GM23338 (cell line): ENCODE measurements around the gene DOLPP1. TPM values are rescaled to one million over a fixed set of nuclear protein-coding genes. Genes with fewer than 3 reads are reported as not detected.

ENCODE experiments used
- ATAC-seq: fragments of 200-7000 bp; cut with Tn5 transposase; 3 replicates; pipeline ENCODE4 v1.9.1; 2020
- DNase-seq: peaks from one replicate; pipeline ENCODE4 v3.0.0-alpha.2; 2015; ENCODE audit warnings: low spot score
- H2AFZ ChIP-seq: fragments of 200-600 bp; sonication (generic); 2 replicates; pipeline ENCODE4 v1.8.0; 2016; ENCODE audit warnings: antibody characterized with exemption, mild to moderate bottlenecking, moderate library complexity
- H3F3A ChIP-seq: fragments of 200-600 bp; sonication (generic); replicated peaks from 2 replicates; pipeline ENCODE4 v1.8.0; 2017; ENCODE audit warnings: antibody characterized with exemption, mixed run types, low read depth
- H3K27ac ChIP-seq: fragments of 200-600 bp; sonication (generic); 2 replicates; pipeline ENCODE4 v1.6.1; 2016; ENCODE audit warnings: low read depth
- H3K27me3 ChIP-seq: fragments of 200-600 bp; sonication (generic); 2 replicates; pipeline ENCODE4 v1.8.0; 2016; ENCODE audit warnings: mild to moderate bottlenecking, mixed run types, moderate library complexity; ENCODE audit not compliant: insufficient read depth
- H3K36me3 ChIP-seq: fragments of 200-600 bp; sonication (generic); 2 replicates; pipeline ENCODE4 v1.8.0; 2016; ENCODE audit warnings: mild to moderate bottlenecking; ENCODE audit not compliant: insufficient read depth
- H3K4me1 ChIP-seq: fragments of 200-600 bp; sonication (generic); 2 replicates; pipeline ENCODE4 v1.8.0; 2016; ENCODE audit warnings: mild to moderate bottlenecking, moderate library complexity; ENCODE audit not compliant: insufficient read depth
- H3K4me2 ChIP-seq: fragments of 200-600 bp; sonication (generic); 2 replicates; pipeline ENCODE4 v1.7.1; 2017; ENCODE audit warnings: mixed run types
- H3K4me3 ChIP-seq: fragments of 200-600 bp; sonication (generic); 2 replicates; pipeline ENCODE4 v1.6.1; 2016; ENCODE audit warnings: mixed run types
- H3K79me2 ChIP-seq: fragments of 200-600 bp; sonication (generic); replicated peaks from 2 replicates; pipeline ENCODE4 v1.8.0; 2017; ENCODE audit warnings: mild to moderate bottlenecking; ENCODE audit not compliant: insufficient read depth
- H3K9me2 ChIP-seq: fragments of 200-600 bp; sonication (generic); 2 replicates; pipeline ENCODE4 v1.8.0; 2017; ENCODE audit not compliant: insufficient read depth
- H4K20me1 ChIP-seq: fragments of 200-600 bp; sonication (generic); replicated peaks from 2 replicates; pipeline ENCODE4 v1.8.0; 2017; ENCODE audit warnings: mild to moderate bottlenecking; ENCODE audit not compliant: insufficient read depth
- H3K27ac Mint-ChIP-seq: 2 replicates; pipeline ENCODE4 v1.8.0; 2020; ENCODE audit warnings: inconsistent platforms, mild to moderate bottlenecking, moderate library complexity, mixed read lengths
- H3K27me3 Mint-ChIP-seq: 3 replicates; pipeline ENCODE4 v1.8.0; 2022; ENCODE audit warnings: low read depth, mild to moderate bottlenecking, moderate library complexity, mixed read lengths, inconsistent platforms; ENCODE audit not compliant: insufficient read depth, poor library complexity
- H3K36me3 Mint-ChIP-seq: 3 replicates; pipeline ENCODE4 v1.8.0; 2021; ENCODE audit warnings: low read depth, mild to moderate bottlenecking, inconsistent platforms, moderate library complexity, mixed read lengths
- H3K4me1 Mint-ChIP-seq: 3 replicates; pipeline ENCODE4 v1.8.0; 2020; ENCODE audit warnings: mild to moderate bottlenecking, inconsistent platforms, mixed read lengths
- H3K4me3 Mint-ChIP-seq: 3 replicates; pipeline ENCODE4 v1.8.0; 2021; ENCODE audit warnings: moderate library complexity, mild to moderate bottlenecking, inconsistent platforms, mixed read lengths
- H3K9me3 Mint-ChIP-seq: 3 replicates; pipeline ENCODE4 v1.8.0; 2020; ENCODE audit warnings: moderate library complexity, mild to moderate bottlenecking, inconsistent platforms, mixed read lengths
- CREB1 ChIP-seq: fragments of 250-450 bp; sonication (Bioruptor Pico); IDR thresholded peaks from 2 replicates; pipeline ENCODE4 v1.5.0; 2020; ENCODE audit warnings: low read depth, mild to moderate bottlenecking, moderate library complexity
- EZH2 ChIP-seq: fragments of 200-600 bp; sonication (generic); IDR thresholded peaks from one replicate; pipeline ENCODE4 v1.8.0; 2017; ENCODE audit warnings: antibody characterized with exemption, mild to moderate bottlenecking, low read depth; ENCODE audit not compliant: unreplicated experiment
- JUNB ChIP-seq: IDR thresholded peaks from one replicate; pipeline ENCODE4 v1.6.1; 2016; ENCODE audit warnings: antibody characterized with exemption; ENCODE audit not compliant: unreplicated experiment
- NANOG ChIP-seq: IDR thresholded peaks from 2 replicates; pipeline ENCODE4 v1.6.1; 2016; ENCODE audit warnings: antibody characterized with exemption, borderline replicate concordance
- POLR2AphosphoS5 ChIP-seq: IDR thresholded peaks from 2 replicates; pipeline ENCODE4 v1.6.1; 2016; ENCODE audit warnings: antibody characterized with exemption, low read depth
- STAT1 ChIP-seq: IDR thresholded peaks from one replicate; pipeline ENCODE4 v1.6.1; 2016; ENCODE audit warnings: antibody characterized with exemption; ENCODE audit not compliant: unreplicated experiment
- ZNF114 ChIP-seq: fragments of 250-450 bp; sonication (Bioruptor Pico); IDR thresholded peaks from 2 replicates; pipeline ENCODE4 v1.5.0; 2020; ENCODE audit warnings: mild to moderate bottlenecking, moderate library complexity
- ZNF331 ChIP-seq: fragments of 250-450 bp; sonication (Bioruptor Pico); IDR thresholded peaks from 2 replicates; pipeline ENCODE4 v1.5.0; 2020; ENCODE audit warnings: low read depth, mild to moderate bottlenecking, moderate library complexity
- polyA plus RNA-seq: library from polyadenylated mRNA; unstranded; fragments of >200 nt; fragmentation: Nextera tagmentation; extraction: Ambion mirVana; gene quantifications from 2 replicates; pipeline ENCODE4 v1.2.1, GENCODE V29; 2016
- total RNA-seq: library from RNA; depleted of rRNA; stranded (reverse); fragments of >200 nt; shearing (Covaris generic); gene quantifications from 2 replicates; pipeline ENCODE4 v1.2.3, GENCODE V29; 2014
- TF ChIP-seq, protein P1 (sequence below): IDR thresholded peaks from one replicate; pipeline ENCODE4 v1.6.1; 2018; ENCODE audit warnings: antibody characterized with exemption; ENCODE audit not compliant: unreplicated experiment
- TF ChIP-seq, protein P2 (sequence below), 2 experiments: fragments of 200-600 bp in 1 of 2; sonication (generic) in 1 of 2; conservative IDR thresholded peaks; 2 replicates each; pipeline versions ENCODE4 v1.5.1 to v1.6.1; 2016 to 2017; ENCODE audit warnings: antibody characterized with exemption in 2 of 2, low read depth in 2 of 2, mild to moderate bottlenecking in 2 of 2, moderate library complexity in 1 of 2

Gene DOLPP1
- total and polyA plus RNA-seq, 2 experiments from 2014 or later: 23.3 to 31.9 TPM

DNA sequence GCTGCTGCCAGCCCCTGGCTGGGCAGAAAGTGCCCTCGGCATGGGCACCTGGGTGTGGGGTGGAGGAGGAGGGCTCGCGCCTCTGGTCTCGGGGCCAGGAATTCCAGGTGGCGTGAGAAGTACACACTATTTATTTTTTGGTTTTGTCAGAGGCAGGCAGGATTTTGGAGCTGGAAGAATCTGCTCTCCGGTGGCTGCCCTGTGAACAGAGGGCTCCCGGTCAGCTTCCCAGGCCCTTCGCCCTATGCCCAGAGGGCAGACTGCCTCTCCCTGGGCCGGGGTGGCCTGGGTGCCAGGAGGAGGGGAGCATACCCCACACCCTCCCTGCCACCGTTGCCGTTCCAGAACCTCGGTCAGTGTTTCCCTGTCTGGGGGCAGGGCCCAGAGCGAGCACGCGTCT, 8.3 kb downstream of the DOLPP1 start:
- no peaks in the 10 kb centered on the region for H3K9me3 Mint-ChIP-seq
- Histone ChIP-seq H2AFZ (no peak overlapping the region), H3F3A (0 out of 2 replicates have a peak, but pooled peaks cover 3% of the 10 kb centered on the region), H3K27ac (no peak overlapping the region), H3K4me3 (no peak overlapping the region), H3K27me3 (no peaks in the 10 kb centered on the region), H4K20me1 (no peaks in the 10 kb centered on the region; the same call in 1 of the 2 replicates), H3K4me1 (no peaks in the 10 kb centered on the region), H3K9me2 (no peaks in the 10 kb centered on the region), H3K79me2 (no peaks in the 10 kb centered on the region), H3K4me2 (no peak overlapping the region), H3K36me3 (no peaks in the 10 kb centered on the region)
- H3K27ac Mint-ChIP-seq: no peak overlapping the region
- H3K27me3 Mint-ChIP-seq: peaks cover 6% of the 10 kb centered on the region
- DNase-seq (no peak), ATAC-seq (no peak)
- peaks cover 2% of the 10 kb centered on the region; the same call in 1 of the 3 replicates for H3K4me1 Mint-ChIP-seq
- no peak overlapping the region for H3K4me3 Mint-ChIP-seq
- peaks cover 30% of the 10 kb centered on the region for H3K36me3 Mint-ChIP-seq
- no peak for TF ChIP-seq JUNB

DNA sequence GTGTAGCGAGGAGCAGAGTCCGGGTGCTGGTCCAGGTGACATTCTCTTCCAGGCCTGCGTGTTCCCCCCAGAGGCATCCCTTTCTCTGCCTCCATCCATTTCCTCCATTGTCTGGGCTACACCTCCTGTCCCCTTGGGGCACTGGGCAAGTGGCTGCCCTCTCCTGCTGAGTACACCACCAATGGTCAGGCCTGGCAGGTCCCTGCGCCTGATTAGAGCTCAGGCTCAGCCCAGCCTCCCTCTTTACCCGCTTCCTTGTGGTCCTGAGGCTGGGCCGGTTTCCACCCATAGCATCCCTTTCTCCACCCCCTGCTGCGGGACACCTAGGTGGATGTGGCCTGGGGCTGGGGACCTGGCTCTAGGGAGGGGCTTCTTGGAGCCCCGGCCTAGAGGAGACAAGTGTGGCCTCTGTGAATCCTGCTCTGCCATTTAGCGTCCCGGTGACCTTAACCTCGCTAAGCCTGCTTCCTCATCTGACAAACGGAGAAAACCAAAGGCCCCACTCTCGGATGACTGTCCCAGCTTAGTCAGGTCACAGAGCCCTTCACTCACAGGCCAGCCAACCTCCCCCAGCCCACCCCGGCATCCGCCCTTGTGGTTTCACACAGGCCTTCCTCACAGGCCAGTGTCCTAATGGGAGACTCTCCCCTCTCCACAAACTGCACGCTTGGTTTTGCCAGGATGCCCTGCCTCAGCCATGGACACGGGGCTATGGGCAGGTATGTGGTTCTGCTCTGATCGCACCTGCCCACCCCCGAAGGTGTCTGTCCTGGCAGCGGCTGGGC, 12.9 kb downstream of the DOLPP1 start:
- 0 out of 2 replicates have a peak, but pooled peaks cover 3% of the 10 kb centered on the region for H3F3A ChIP-seq
- Mint-ChIP-seq H3K4me3 (no peak overlapping the region), H3K9me3 (no peaks in the 10 kb centered on the region), H3K36me3 (peaks cover 12% of the 10 kb centered on the region), H3K4me1 (peaks cover 2% of the 10 kb centered on the region; the same call in 2 of the 3 replicates), H3K27me3 (peaks cover 13% of the 10 kb centered on the region), H3K27ac (no peak overlapping the region)
- no peaks in the 10 kb centered on the region for H3K27me3 ChIP-seq
- no peaks in the 10 kb centered on the region for H3K4me1 ChIP-seq
- H3K79me2 ChIP-seq: no peaks in the 10 kb centered on the region
- H3K36me3 ChIP-seq: no peaks in the 10 kb centered on the region
- H2AFZ ChIP-seq: no peak overlapping the region
- DNase-seq (no peak), ATAC-seq (peak; percentile 9; the same call in 2 of the 3 replicates)
- no peak overlapping the region for H3K27ac ChIP-seq
- H3K4me2 ChIP-seq: no peak overlapping the region
- no peaks in the 10 kb centered on the region for H3K9me2 ChIP-seq
- peaks cover 4% of the 10 kb centered on the region; the same call in 1 of the 2 replicates for H4K20me1 ChIP-seq
- no peak overlapping the region for H3K4me3 ChIP-seq
- TF ChIP-seq POLR2AphosphoS5: no peak
- TF ChIP-seq ZNF331 (CRISPR knock-in tag): no peak
- TF ChIP-seq EZH2: no peak
- no peak for TF ChIP-seq STAT1
- no peak for TF ChIP-seq CREB1 (CRISPR knock-in tag)
- TF ChIP-seq, protein P1, sequence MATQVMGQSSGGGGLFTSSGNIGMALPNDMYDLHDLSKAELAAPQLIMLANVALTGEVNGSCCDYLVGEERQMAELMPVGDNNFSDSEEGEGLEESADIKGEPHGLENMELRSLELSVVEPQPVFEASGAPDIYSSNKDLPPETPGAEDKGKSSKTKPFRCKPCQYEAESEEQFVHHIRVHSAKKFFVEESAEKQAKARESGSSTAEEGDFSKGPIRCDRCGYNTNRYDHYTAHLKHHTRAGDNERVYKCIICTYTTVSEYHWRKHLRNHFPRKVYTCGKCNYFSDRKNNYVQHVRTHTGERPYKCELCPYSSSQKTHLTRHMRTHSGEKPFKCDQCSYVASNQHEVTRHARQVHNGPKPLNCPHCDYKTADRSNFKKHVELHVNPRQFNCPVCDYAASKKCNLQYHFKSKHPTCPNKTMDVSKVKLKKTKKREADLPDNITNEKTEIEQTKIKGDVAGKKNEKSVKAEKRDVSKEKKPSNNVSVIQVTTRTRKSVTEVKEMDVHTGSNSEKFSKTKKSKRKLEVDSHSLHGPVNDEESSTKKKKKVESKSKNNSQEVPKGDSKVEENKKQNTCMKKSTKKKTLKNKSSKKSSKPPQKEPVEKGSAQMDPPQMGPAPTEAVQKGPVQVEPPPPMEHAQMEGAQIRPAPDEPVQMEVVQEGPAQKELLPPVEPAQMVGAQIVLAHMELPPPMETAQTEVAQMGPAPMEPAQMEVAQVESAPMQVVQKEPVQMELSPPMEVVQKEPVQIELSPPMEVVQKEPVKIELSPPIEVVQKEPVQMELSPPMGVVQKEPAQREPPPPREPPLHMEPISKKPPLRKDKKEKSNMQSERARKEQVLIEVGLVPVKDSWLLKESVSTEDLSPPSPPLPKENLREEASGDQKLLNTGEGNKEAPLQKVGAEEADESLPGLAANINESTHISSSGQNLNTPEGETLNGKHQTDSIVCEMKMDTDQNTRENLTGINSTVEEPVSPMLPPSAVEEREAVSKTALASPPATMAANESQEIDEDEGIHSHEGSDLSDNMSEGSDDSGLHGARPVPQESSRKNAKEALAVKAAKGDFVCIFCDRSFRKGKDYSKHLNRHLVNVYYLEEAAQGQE: no peak
- TF ChIP-seq ZNF114: no peak
- TF ChIP-seq, protein P2, sequence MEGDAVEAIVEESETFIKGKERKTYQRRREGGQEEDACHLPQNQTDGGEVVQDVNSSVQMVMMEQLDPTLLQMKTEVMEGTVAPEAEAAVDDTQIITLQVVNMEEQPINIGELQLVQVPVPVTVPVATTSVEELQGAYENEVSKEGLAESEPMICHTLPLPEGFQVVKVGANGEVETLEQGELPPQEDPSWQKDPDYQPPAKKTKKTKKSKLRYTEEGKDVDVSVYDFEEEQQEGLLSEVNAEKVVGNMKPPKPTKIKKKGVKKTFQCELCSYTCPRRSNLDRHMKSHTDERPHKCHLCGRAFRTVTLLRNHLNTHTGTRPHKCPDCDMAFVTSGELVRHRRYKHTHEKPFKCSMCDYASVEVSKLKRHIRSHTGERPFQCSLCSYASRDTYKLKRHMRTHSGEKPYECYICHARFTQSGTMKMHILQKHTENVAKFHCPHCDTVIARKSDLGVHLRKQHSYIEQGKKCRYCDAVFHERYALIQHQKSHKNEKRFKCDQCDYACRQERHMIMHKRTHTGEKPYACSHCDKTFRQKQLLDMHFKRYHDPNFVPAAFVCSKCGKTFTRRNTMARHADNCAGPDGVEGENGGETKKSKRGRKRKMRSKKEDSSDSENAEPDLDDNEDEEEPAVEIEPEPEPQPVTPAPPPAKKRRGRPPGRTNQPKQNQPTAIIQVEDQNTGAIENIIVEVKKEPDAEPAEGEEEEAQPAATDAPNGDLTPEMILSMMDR (conservative IDR thresholded peaks at IDR 0.05; ENCODE audit: low read depth in 2 of 2): no peak
- no peak for TF ChIP-seq NANOG
